HG02840 (cell line): Measurements from ENCODE around the gene MYDGF.

Experiments
- ATAC-seq: cut with Tn5 transposase; IDR thresholded peaks from one replicate; pipeline ENCODE4 v1.9.1; 2021; ENCODE audit warnings: mild to moderate bottlenecking, moderate library complexity, moderate number of reproducible peaks; ENCODE audit not compliant: unreplicated experiment, low FRiP score

MYDGF gene

GRCh38 chr19:4619668-4620294 is 50.4 kb downstream of the MYDGF start:
- ATAC-seq = no peak

- no peak for ATAC-seq
These were observed 52.1 kb downstream of the MYDGF start for GRCh38 chr19:4618019-4618418.

- no peak for ATAC-seq
These were observed 56.8 kb downstream of the MYDGF start for GRCh38 chr19:4613254-4613751.

- no peak for ATAC-seq
These were observed 60.1 kb downstream of the MYDGF start for GRCh38 chr19:4609878-4610511.
